ENCODE data around the gene CEP162. TPM values are rescaled to one million over a fixed set of nuclear protein-coding genes. Genes with fewer than 3 reads are reported as not detected.

Gene CEP162
- total RNA-seq, 1 experiment from 2014 or later: 2.3 TPM

DNA sequence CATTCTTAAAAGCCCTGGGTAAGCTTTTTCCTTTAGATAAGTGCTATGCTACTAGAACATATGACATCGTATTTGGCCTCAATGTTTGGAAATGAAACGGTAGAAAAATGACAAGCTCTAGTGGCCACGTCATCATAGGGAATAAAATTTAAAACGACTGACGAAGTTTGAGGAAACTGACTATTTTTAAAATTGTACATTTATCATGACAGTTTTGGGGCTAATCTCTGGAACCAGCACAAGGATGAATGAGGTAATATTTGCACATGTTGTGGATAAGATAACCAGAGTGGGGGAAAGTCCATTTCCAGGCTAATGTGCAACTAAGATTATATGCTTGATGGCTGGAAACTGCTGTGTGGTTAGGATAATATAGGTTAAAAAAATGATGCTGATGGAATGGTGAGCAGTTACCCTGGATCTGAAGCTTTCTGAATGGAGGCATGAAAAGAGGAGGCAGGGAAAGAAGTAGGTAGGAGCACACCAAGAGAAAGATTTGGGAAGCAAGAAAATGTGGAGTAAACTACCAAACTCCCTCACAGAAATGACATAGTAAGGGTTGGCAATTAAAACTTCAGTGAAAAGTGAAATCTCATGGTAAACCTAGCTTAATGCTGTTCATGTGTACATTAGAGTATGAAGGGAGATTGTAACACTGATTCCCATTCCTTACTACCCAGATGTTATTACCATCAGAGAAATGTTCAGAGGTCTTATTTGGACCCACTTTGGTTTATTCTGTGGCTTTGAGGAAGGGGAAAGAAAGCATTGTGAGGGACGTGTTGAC lies 42.7 kb upstream of the CEP162 start:
- no peaks in the 10 kb centered on the region for H3K9me2 ChIP-seq (replicated peaks; ENCODE audit: low read length)
- no peaks in the 10 kb centered on the region for H3K36me3 ChIP-seq (ENCODE audit: low read depth, low read length)
- peaks cover 45% of the 10 kb centered on the region for H3K27me3 ChIP-seq (ENCODE audit: low read length)
- H4K20me1 ChIP-seq (ENCODE audit: low read length): no peaks in the 10 kb centered on the region
- DNase-seq (no peak), ATAC-seq (no peak)
- H3K4me2 ChIP-seq (ENCODE audit: low read length): no peak overlapping the region
- no peak overlapping the region for H3K4me3 ChIP-seq (ENCODE audit: low read length)
- H3K9ac ChIP-seq (ENCODE audit: low read length): no peak overlapping the region
- ChIA-PET POLR2A (ENCODE audit: unreplicated experiment) (no interaction called here), CTCF (no interaction called here)
- TF ChIP-seq EZH2phosphoT487 (IDR thresholded peaks at IDR 0.05; ENCODE audit: borderline replicate concordance, low read length) (no peak), EZH2 (IDR thresholded peaks at IDR 0.05; ENCODE audit: low read length, unreplicated experiment) (no peak)
- TF ChIP-seq, protein P1, sequence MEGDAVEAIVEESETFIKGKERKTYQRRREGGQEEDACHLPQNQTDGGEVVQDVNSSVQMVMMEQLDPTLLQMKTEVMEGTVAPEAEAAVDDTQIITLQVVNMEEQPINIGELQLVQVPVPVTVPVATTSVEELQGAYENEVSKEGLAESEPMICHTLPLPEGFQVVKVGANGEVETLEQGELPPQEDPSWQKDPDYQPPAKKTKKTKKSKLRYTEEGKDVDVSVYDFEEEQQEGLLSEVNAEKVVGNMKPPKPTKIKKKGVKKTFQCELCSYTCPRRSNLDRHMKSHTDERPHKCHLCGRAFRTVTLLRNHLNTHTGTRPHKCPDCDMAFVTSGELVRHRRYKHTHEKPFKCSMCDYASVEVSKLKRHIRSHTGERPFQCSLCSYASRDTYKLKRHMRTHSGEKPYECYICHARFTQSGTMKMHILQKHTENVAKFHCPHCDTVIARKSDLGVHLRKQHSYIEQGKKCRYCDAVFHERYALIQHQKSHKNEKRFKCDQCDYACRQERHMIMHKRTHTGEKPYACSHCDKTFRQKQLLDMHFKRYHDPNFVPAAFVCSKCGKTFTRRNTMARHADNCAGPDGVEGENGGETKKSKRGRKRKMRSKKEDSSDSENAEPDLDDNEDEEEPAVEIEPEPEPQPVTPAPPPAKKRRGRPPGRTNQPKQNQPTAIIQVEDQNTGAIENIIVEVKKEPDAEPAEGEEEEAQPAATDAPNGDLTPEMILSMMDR (conservative IDR thresholded peaks at IDR 0.05; ENCODE audit: low read depth, low read length): no peak
- H3K79me2 ChIP-seq (ENCODE audit: low read length): no peaks in the 10 kb centered on the region
- H3F3A ChIP-seq (ENCODE audit: low read length, unreplicated experiment): no peaks in the 10 kb centered on the region
- intact Hi-C loops (cut with micrococcal nuclease): no loop called here
- no peaks in the 10 kb centered on the region for H3K9me3 ChIP-seq (ENCODE audit: low read length)
- no peaks in the 10 kb centered on the region for H3K4me1 ChIP-seq (ENCODE audit: insufficient read depth, low read length)
- no peak overlapping the region for H2AFZ ChIP-seq (ENCODE audit: low read length)
- no TSS peak for BruUV-seq (replicated peaks)
- no peak overlapping the region for H3K27ac ChIP-seq (ENCODE audit: low read length)

DNA sequence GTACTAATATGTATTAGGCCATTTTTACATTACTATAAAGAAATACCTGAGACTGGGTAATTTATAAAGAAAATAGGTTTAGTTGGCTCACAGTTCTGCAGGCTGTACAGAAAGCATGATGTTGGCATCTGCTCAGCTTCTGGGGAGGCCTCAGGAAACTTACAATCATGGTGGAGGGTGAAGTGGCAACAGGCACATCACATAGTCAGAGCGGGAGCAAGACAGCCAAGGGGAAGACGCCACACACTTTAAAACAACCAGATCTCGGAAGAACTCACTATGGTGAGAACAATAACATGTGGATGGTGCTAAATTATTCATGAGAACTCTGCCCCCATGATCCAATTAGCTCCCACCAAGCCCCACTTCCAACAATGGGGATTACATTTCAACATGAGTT lies 41.3 kb upstream of the CEP162 start:
- Histone ChIP-seq H3K9ac (ENCODE audit: low read length) (no peak overlapping the region), H3K4me3 (ENCODE audit: low read length) (no peak overlapping the region), H3K27ac (ENCODE audit: low read length) (no peak overlapping the region), H3K4me1 (ENCODE audit: insufficient read depth, low read length) (no peaks in the 10 kb centered on the region), H3K36me3 (ENCODE audit: low read depth, low read length) (no peaks in the 10 kb centered on the region), H3K9me2 (replicated peaks; ENCODE audit: low read length) (no peaks in the 10 kb centered on the region), H4K20me1 (ENCODE audit: low read length) (no peaks in the 10 kb centered on the region), H3K27me3 (ENCODE audit: low read length) (peaks cover 45% of the 10 kb centered on the region), H3K79me2 (ENCODE audit: low read length) (no peaks in the 10 kb centered on the region), H3K9me3 (ENCODE audit: low read length) (no peaks in the 10 kb centered on the region), H3K4me2 (ENCODE audit: low read length) (no peak overlapping the region), H3F3A (ENCODE audit: low read length, unreplicated experiment) (no peaks in the 10 kb centered on the region), H2AFZ (ENCODE audit: low read length) (no peak overlapping the region)
- intact Hi-C loops (cut with micrococcal nuclease): no loop called here
- TF ChIP-seq EZH2 (IDR thresholded peaks at IDR 0.05; ENCODE audit: low read length, unreplicated experiment) (no peak), EZH2phosphoT487 (IDR thresholded peaks at IDR 0.05; ENCODE audit: borderline replicate concordance, low read length) (no peak)
- TF ChIP-seq, protein P1 (conservative IDR thresholded peaks at IDR 0.05; ENCODE audit: low read depth, low read length): no peak
- no peak for DNase-seq
- ChIA-PET POLR2A (ENCODE audit: unreplicated experiment) (no interaction called here), CTCF (no interaction called here)
- no peak for ATAC-seq
- BruUV-seq (replicated peaks): no TSS peak

DNA sequence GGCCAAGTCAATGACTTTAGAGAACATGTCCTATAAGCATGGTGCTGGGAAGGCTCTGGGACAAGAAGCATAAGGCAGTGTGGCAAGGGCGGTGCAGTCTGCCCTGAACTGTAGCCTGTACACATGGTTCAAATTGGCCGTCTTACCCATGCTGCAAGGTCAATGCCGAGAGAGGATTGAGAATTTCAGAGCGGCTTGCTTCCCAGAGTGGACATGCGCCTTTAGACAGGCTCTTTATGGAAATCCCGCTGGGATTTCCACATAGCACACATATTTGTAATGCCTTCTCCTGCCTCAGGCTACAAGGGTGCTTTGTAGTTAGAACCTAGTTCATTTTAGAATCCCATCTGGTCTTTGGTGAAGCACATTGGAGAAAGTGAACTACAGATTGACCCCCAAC lies 36.1 kb upstream of the CEP162 start:
- Histone ChIP-seq H3K9me2 (replicated peaks; ENCODE audit: low read length) (no peaks in the 10 kb centered on the region), H4K20me1 (ENCODE audit: low read length) (no peaks in the 10 kb centered on the region), H3K4me3 (ENCODE audit: low read length) (no peak overlapping the region), H3K9ac (ENCODE audit: low read length) (no peak overlapping the region), H3K4me1 (ENCODE audit: insufficient read depth, low read length) (no peaks in the 10 kb centered on the region), H3K9me3 (ENCODE audit: low read length) (no peaks in the 10 kb centered on the region), H3F3A (ENCODE audit: low read length, unreplicated experiment) (no peaks in the 10 kb centered on the region), H3K79me2 (ENCODE audit: low read length) (no peaks in the 10 kb centered on the region), H3K4me2 (ENCODE audit: low read length) (no peak overlapping the region), H3K27ac (ENCODE audit: low read length) (no peak overlapping the region), H3K36me3 (ENCODE audit: low read depth, low read length) (no peaks in the 10 kb centered on the region), H3K27me3 (ENCODE audit: low read length) (peaks cover 68% of the 10 kb centered on the region), H2AFZ (ENCODE audit: low read length) (no peak overlapping the region)
- ATAC-seq: no peak
- ChIA-PET CTCF (no interaction called here), POLR2A (ENCODE audit: unreplicated experiment) (no interaction called here)
- TF ChIP-seq EZH2 (IDR thresholded peaks at IDR 0.05; ENCODE audit: low read length, unreplicated experiment): no peak
- TF ChIP-seq EZH2phosphoT487 (IDR thresholded peaks at IDR 0.05; ENCODE audit: borderline replicate concordance, low read length): no peak
- TF ChIP-seq, protein P1 (conservative IDR thresholded peaks at IDR 0.05; ENCODE audit: low read depth, low read length): no peak
- no TSS peak for BruUV-seq (replicated peaks)
- intact Hi-C loops (cut with micrococcal nuclease): no loop called here
- no peak for DNase-seq

All from PC-3 (cell line).